ENCODE results near the gene LY86.

DNA sequence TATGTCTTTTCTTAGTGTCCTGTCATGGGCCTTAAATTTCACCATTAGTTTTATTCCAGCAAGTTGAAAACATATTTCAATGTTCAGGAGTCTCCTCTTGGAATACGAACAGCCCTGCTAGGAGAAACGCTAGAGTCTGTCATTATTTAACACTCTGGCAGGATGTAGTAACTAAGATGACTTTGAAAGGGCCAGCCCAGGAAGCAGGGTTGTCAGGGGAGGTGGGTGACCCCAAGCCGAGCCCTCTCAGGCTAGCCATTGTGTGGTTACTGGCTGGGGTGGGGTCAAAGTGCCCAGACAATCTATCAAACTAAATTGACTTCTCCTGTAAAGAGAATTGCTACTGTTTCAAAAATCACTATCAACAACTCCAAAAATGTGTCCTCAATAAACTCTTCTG is 67.8 kb downstream of the LY86 start:
- TF ChIP-seq SP1 (IDR thresholded peaks at IDR 0.05) (no peak), SUZ12 (IDR thresholded peaks at IDR 0.05) (no peak), FOXM1 (IDR thresholded peaks at IDR 0.05; ENCODE audit: borderline replicate concordance) (no peak), BHLHE40 (IDR thresholded peaks at IDR 0.05; ENCODE audit: borderline replicate concordance) (no peak), ELF4 (IDR thresholded peaks at IDR 0.05) (no peak), HDGF (IDR thresholded peaks at IDR 0.05; ENCODE audit: borderline replicate concordance) (no peak), ARNT (IDR thresholded peaks at IDR 0.05) (no peak), FOXA1 (IDR thresholded peaks at IDR 0.05) (no peak), LEF1 (IDR thresholded peaks at IDR 0.05; ENCODE audit: borderline replicate concordance) (no peak), TARDBP (IDR thresholded peaks at IDR 0.05) (no peak), NFRKB (IDR thresholded peaks at IDR 0.05) (no peak), ZNF384 (IDR thresholded peaks at IDR 0.05) (no peak), FOXK2 (IDR thresholded peaks at IDR 0.05) (no peak)
- TF ChIP-seq, protein P1, sequence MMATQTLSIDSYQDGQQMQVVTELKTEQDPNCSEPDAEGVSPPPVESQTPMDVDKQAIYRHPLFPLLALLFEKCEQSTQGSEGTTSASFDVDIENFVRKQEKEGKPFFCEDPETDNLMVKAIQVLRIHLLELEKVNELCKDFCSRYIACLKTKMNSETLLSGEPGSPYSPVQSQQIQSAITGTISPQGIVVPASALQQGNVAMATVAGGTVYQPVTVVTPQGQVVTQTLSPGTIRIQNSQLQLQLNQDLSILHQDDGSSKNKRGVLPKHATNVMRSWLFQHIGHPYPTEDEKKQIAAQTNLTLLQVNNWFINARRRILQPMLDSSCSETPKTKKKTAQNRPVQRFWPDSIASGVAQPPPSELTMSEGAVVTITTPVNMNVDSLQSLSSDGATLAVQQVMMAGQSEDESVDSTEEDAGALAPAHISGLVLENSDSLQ (IDR thresholded peaks at IDR 0.05): no peak

All from HEK293T (cell line).